Right lobe of liver (tissue), 6 donors: ENCODE data around the gene CDX1. TPM values are rescaled to one million over a fixed set of nuclear protein-coding genes. Genes with fewer than 3 reads are reported as not detected.

Experiments
- ATAC-seq, 4 donors: fragments of 200-7000 bp; cut with Tn5 transposase; one replicate each; pipeline ENCODE4 v1.9.1; 2020; ENCODE audit warnings: mild to moderate bottlenecking in 4 of 4, moderate library complexity in 4 of 4
- DNase-seq, 3 donors: peaks; one replicate each; pipeline ENCODE4 v3.0.0-alpha.2; 2020
- H3K27ac ChIP-seq, 3 donors: fragments of 200-600 bp; one replicate each; pipeline ENCODE4 v1.8.0; 2022
- H3K27me3 ChIP-seq, 2 donors: fragments of 200-600 bp; one replicate each; pipeline ENCODE4 v1.8.0; 2022
- H3K36me3 ChIP-seq, 4 donors: fragments of 200-600 bp; sonication (generic) in 1 of 4; one replicate each; pipeline versions ENCODE4 v1.5.1 to v1.8.0; 2017 to 2022; ENCODE audit warnings: control low read depth in 1 of 4
- H3K4me1 ChIP-seq, 4 donors: fragments of 200-600 bp; sonication (generic) in 1 of 4; one replicate each; pipeline versions ENCODE4 v1.5.1 to v1.8.0; 2017 to 2022; ENCODE audit warnings: control low read depth in 1 of 4
- H3K4me3 ChIP-seq, 3 donors: fragments of 200-600 bp; one replicate each; pipeline ENCODE4 v1.8.0; 2022
- H3K9me3 ChIP-seq, 4 donors: fragments of 200-600 bp; sonication (generic) in 1 of 4; one replicate each; pipeline versions ENCODE4 v1.5.1 to v1.8.0; 2017 to 2022; ENCODE audit warnings: control low read depth in 1 of 4
- POLR2A ChIP-seq: fragments of 450-650 bp; IDR thresholded peaks from one replicate; pipeline ENCODE4 v1.6.1; 2017; ENCODE audit warnings: antibody characterized with exemption, mild to moderate bottlenecking
- WGBS: methylation state at CpG from one replicate; pipeline ENCODE4 v1.1.6; 2018; ENCODE audit warnings: low coverage, low lambda C conversion rate; ENCODE audit not compliant: insufficient coverage; ENCODE audit errors: missing lambda C conversion rate; 5-methylcytosine and 5-hydroxymethylcytosine counted together
- intact Hi-C, 2 donors: fragments of 100-400 bp; cut with DNase I; formaldehyde crosslinking; loops; one replicate each; pipeline versions ENCODE4 v1.11.2 to v1.14.1; 2022
- total RNA-seq, 6 experiments: library from RNA; depleted of rRNA in 2 of 6; stranded (reverse); fragments of >200 nt in 2 of 6; fragmentation: NEBNext Ultra II Directional in 3 of 6; extraction: Animal tissue kit (Norgen Biotek cat#: 25700) in 3 of 6; gene quantifications; one replicate each; pipeline versions ENCODE4 v1.1.0 to v1.2.4, GENCODE V29; 2016 to 2023
- TF ChIP-seq, protein P1 (sequence below), 4 donors: fragments of 200-600 bp in 3 of 4; fragments of 450-650 bp in 1 of 4; IDR thresholded peaks; one replicate each; pipeline versions ENCODE4 v1.5.1 to v1.8.0; 2016 to 2022; ENCODE audit warnings: antibody characterized with exemption in 4 of 4, mild to moderate bottlenecking in 2 of 4
- donor health status: DM: no; HTN: yes; CAD: no.
- donor health status: DM: no; HTN: no; CAD: no.
- donor health status: DM: no; HTN: no; CAD: no.
- donor health status: DM: no; HTN: yes; CAD: no.
- donor health status: DM: no; HTN: yes; CAD: no.

CDX1 gene
- total RNA-seq, 6 experiments from 2014 or later = not detected

GRCh38 chr5:150158170-150158949 is 8.2 kb upstream of the CDX1 start:
- Histone ChIP-seq H3K4me1 (no peaks in the 10 kb centered on the region), H3K4me3 (no peak overlapping the region), H3K36me3 (no peaks in the 10 kb centered on the region), H3K27me3 (no peaks in the 10 kb centered on the region), H3K27ac (peak overlapping the region in 1 of 3 donors; percentile 60), H3K9me3 (no peaks in the 10 kb centered on the region)
- ATAC-seq (no peak), DNase-seq (no peak)
- no peak for TF ChIP-seq POLR2A
- TF ChIP-seq, protein P1, sequence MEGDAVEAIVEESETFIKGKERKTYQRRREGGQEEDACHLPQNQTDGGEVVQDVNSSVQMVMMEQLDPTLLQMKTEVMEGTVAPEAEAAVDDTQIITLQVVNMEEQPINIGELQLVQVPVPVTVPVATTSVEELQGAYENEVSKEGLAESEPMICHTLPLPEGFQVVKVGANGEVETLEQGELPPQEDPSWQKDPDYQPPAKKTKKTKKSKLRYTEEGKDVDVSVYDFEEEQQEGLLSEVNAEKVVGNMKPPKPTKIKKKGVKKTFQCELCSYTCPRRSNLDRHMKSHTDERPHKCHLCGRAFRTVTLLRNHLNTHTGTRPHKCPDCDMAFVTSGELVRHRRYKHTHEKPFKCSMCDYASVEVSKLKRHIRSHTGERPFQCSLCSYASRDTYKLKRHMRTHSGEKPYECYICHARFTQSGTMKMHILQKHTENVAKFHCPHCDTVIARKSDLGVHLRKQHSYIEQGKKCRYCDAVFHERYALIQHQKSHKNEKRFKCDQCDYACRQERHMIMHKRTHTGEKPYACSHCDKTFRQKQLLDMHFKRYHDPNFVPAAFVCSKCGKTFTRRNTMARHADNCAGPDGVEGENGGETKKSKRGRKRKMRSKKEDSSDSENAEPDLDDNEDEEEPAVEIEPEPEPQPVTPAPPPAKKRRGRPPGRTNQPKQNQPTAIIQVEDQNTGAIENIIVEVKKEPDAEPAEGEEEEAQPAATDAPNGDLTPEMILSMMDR (IDR thresholded peaks at IDR 0.05) = no peak
- intact Hi-C loops = no loop called here
- WGBS = 50% methylated on average over 7 of the region's 12 CpGs

GRCh38 chr5:150159031-150159430 is 7.5 kb upstream of the CDX1 start:
- DNase-seq = no peak
- Histone ChIP-seq H3K36me3 (no peaks in the 10 kb centered on the region), H3K27ac (peak overlapping the region in 1 of 3 donors; percentile 18), H3K4me3 (no peak overlapping the region), H3K27me3 (no peaks in the 10 kb centered on the region), H3K9me3 (no peaks in the 10 kb centered on the region), H3K4me1 (no peaks in the 10 kb centered on the region)
- ATAC-seq = no peak
- TF ChIP-seq, protein P1 (IDR thresholded peaks at IDR 0.05) = no peak
- TF ChIP-seq POLR2A = no peak
- 84% methylated on average over 4 of the region's 6 CpGs for WGBS
- intact Hi-C loops = no loop called here

DNA sequence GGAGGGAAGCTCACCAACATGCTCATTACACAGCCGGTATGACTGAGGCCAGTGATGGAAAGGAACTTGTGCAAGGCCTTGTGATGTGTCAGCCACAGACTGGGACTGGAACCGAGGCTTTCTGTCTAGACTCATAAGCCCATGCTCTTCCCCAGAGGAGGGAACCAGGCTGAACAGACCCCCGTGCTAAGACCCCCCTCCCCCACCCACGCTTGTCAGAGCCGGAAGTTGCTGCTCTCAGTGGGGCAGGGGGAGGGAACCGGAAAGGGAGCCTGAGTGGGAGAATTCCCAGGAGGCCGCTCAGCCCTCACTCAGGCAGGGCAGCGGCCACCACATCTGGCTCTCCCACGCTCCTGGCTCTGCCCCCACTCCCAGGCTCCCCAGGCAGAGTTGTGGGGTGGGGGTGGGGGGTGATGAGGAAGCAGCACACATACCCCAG is 6.8 kb upstream of the CDX1 start:
- H3K27ac ChIP-seq = no peak overlapping the region
- 71% methylated on average over 4 of the region's 9 CpGs for WGBS
- H3K9me3 ChIP-seq = no peaks in the 10 kb centered on the region
- ATAC-seq = peak in 1 of 4 donors; percentile 6
- H3K4me1 ChIP-seq = no peaks in the 10 kb centered on the region
- no peak for DNase-seq
- no peaks in the 10 kb centered on the region for H3K36me3 ChIP-seq
- no peak overlapping the region for H3K4me3 ChIP-seq
- intact Hi-C loops = loop anchor here (5.0 to 10.0 kb wide), 2 partner anchors 58 to 185 kb away; no protein-coding TSS in a partner anchor
- no peaks in the 10 kb centered on the region for H3K27me3 ChIP-seq
- TF ChIP-seq, protein P1 (IDR thresholded peaks at IDR 0.05) = no peak
- TF ChIP-seq POLR2A = no peak

- Histone ChIP-seq H3K4me3 (no peak overlapping the region), H3K36me3 (no peaks in the 10 kb centered on the region), H3K4me1 (no peaks in the 10 kb centered on the region), H3K27me3 (no peaks in the 10 kb centered on the region), H3K9me3 (no peaks in the 10 kb centered on the region), H3K27ac (no peak overlapping the region)
- DNase-seq (no peak), ATAC-seq (no peak)
- TF ChIP-seq POLR2A = no peak
- TF ChIP-seq, protein P1 (IDR thresholded peaks at IDR 0.05) = no peak
- WGBS = 60% methylated on average over 4 of the region's 5 CpGs
- intact Hi-C loops = loop anchor here (5.0 to 10.0 kb wide), 2 partner anchors 57 to 184 kb away; no protein-coding TSS in a partner anchor
These were observed 6.0 kb upstream of the CDX1 start for GRCh38 chr5:150160448-150161081.
